Keratinocyte (primary cell): ENCODE data around the gene ZEB2. TPM values are rescaled to one million over a fixed set of nuclear protein-coding genes. Genes with fewer than 3 reads are reported as not detected.

Experiments used
- DNase-seq: peaks from one replicate; pipeline ENCODE4 v3.0.0-alpha.2; 2011; ENCODE audit warnings: low read depth, missing footprints, low spot score
- FAIRE-seq: peaks from 2 replicates; lab custom pipeline; 2011; peaks lifted over from hg19 to GRCh38; lab: Jason Lieb, UNC
- H2AFZ ChIP-seq: 2 replicates; pipeline ENCODE4 v1.6.0; 2012; ENCODE audit warnings: low read length, control low read depth, inconsistent platforms; ENCODE audit not compliant: control insufficient read depth
- H3K27ac ChIP-seq: 2 replicates; pipeline ENCODE4 v1.5.1; 2011; ENCODE audit warnings: low read length; ENCODE audit not compliant: control insufficient read depth, insufficient read depth
- H3K27me3 ChIP-seq: 3 replicates; pipeline ENCODE4 v1.6.0; 2011; ENCODE audit warnings: low read length; ENCODE audit not compliant: control insufficient read depth, insufficient read depth; ENCODE audit errors: extremely low read depth
- H3K36me3 ChIP-seq, 2 experiments: 2 replicates in 1 of 2; 3 replicates in 1 of 2; pipeline ENCODE4 v1.5.1; 2011; ENCODE audit warnings: low read length in 2 of 2, mild to moderate bottlenecking in 1 of 2; ENCODE audit not compliant: control insufficient read depth in 2 of 2, insufficient read depth in 2 of 2; ENCODE audit errors: extremely low read depth in 1 of 2
- H3K4me1 ChIP-seq: 3 replicates; pipeline ENCODE4 v1.5.1; 2011; ENCODE audit warnings: low read length; ENCODE audit not compliant: control insufficient read depth, insufficient read depth; ENCODE audit errors: extremely low read depth
- H3K4me2 ChIP-seq: 3 replicates; pipeline ENCODE4 v1.6.0; 2011; ENCODE audit warnings: low read depth, low read length; ENCODE audit not compliant: control insufficient read depth, insufficient read depth; ENCODE audit errors: extremely low read depth
- H3K4me3 ChIP-seq, 3 experiments: fragments of 200-600 bp in 1 of 3; sonication (generic) in 1 of 3; 2 replicates in 2 of 3; 3 replicates in 1 of 3; pipeline ENCODE4 v1.5.1; 2011 to 2016; ENCODE audit warnings: low read length in 3 of 3, mild to moderate bottlenecking in 3 of 3, control low read depth in 2 of 3, inconsistent platforms in 1 of 3, low read depth in 1 of 3, mixed read lengths in 1 of 3, mixed run types in 1 of 3, moderate library complexity in 1 of 3; ENCODE audit not compliant: control insufficient read depth in 2 of 3, insufficient read depth in 2 of 3; ENCODE audit errors: extremely low read depth in 1 of 3
- H3K79me2 ChIP-seq: 2 replicates; pipeline ENCODE4 v1.6.0; 2012; ENCODE audit warnings: low read length; ENCODE audit not compliant: control insufficient read depth, insufficient read depth
- H3K9ac ChIP-seq: 3 replicates; pipeline ENCODE4 v1.6.0; 2011; ENCODE audit warnings: low read length; ENCODE audit not compliant: control insufficient read depth, insufficient read depth; ENCODE audit errors: extremely low read depth
- H3K9me1 ChIP-seq: 3 replicates; pipeline ENCODE4 v1.6.0; 2011; ENCODE audit warnings: low read length; ENCODE audit not compliant: control insufficient read depth, insufficient read depth; ENCODE audit errors: extremely low read depth
- H3K9me3 ChIP-seq: 2 replicates; pipeline ENCODE4 v1.5.1; 2012; ENCODE audit warnings: low read depth, low read length; ENCODE audit not compliant: control insufficient read depth
- H4K20me1 ChIP-seq: 3 replicates; pipeline ENCODE4 v1.6.0; 2011; ENCODE audit warnings: low read length; ENCODE audit not compliant: control insufficient read depth, insufficient read depth; ENCODE audit errors: extremely low read depth
- CTCF ChIP-seq, 3 experiments: IDR thresholded peaks in 1 of 3; conservative IDR thresholded peaks in 1 of 3; optimal IDR thresholded peaks in 1 of 3; 2 replicates in 2 of 3; 3 replicates in 1 of 3; pipeline versions ENCODE3 to v1.5.1; 2011; ENCODE audit warnings: low read length in 3 of 3, mild to moderate bottlenecking in 3 of 3, moderate library complexity in 2 of 3, control low read depth in 1 of 3, inconsistent platforms in 1 of 3; ENCODE audit not compliant: insufficient read depth in 2 of 3; ENCODE audit errors: extremely low read depth in 1 of 3
- EZH2 ChIP-seq: IDR thresholded peaks from one replicate; pipeline ENCODE4 v1.6.1; 2012; ENCODE audit warnings: inconsistent platforms, mild to moderate bottlenecking, low read length, moderate library complexity
- dilution Hi-C: fragments of 300-500 bp; cut with MboI; formaldehyde crosslinking; loops from one replicate; pipeline ENCODE4 v1.7.0; 2020; ENCODE audit warnings: low sequenced_read_pairs; ENCODE audit not compliant: extremely low pct_ligation_motif_present
- polyA plus RNA-seq, 5 experiments: library from polyadenylated mRNA; depleted of rRNA in 3 of 5; stranded (reverse) in 3 of 5; stranded (forward) in 1 of 5; unstranded in 1 of 5; fragments of >200 nt; gene quantifications; 1 replicate in 1 of 5; 2 replicates in 3 of 5; 3 replicates in 1 of 5; pipeline versions ENCODE4 v1.2.1 to v1.2.3, GENCODE V29; 2011 to 2012; ENCODE audit warnings: missing spikeins in 2 of 5, low read depth in 1 of 5, low replicate concordance in 1 of 5

Gene ZEB2
- polyA plus RNA-seq, 1 donor (not counting 4 experiments of a cell fraction or from before 2014, with no cell fraction given) = 0.12 TPM

GRCh38 chr2:144468823-144469595, 50.9 kb downstream of the ZEB2 start:
- H4K20me1 ChIP-seq = no peaks in the 10 kb centered on the region
- H3K36me3 ChIP-seq = no peaks in the 10 kb centered on the region
- no peaks in the 10 kb centered on the region for H3K9me1 ChIP-seq
- H3K79me2 ChIP-seq = no peaks in the 10 kb centered on the region
- no peak overlapping the region for H3K4me3 ChIP-seq
- no peak overlapping the region for H3K4me2 ChIP-seq
- no peak for FAIRE-seq
- no peak for TF ChIP-seq EZH2
- TF ChIP-seq CTCF (optimal IDR thresholded peaks at IDR 0.05 in 1 of 3, IDR thresholded peaks at IDR 0.05 in 1 of 3, conservative IDR thresholded peaks at IDR 0.05 in 1 of 3; ENCODE audit: extremely low read depth in 1 of 3, insufficient read depth in 2 of 3, low read length in 3 of 3) = no peak
- no peak overlapping the region for H3K27ac ChIP-seq
- H2AFZ ChIP-seq = no peak overlapping the region
- no peaks in the 10 kb centered on the region for H3K27me3 ChIP-seq
- no peaks in the 10 kb centered on the region for H3K4me1 ChIP-seq
- no peak for DNase-seq
- no peaks in the 10 kb centered on the region for H3K9me3 ChIP-seq
- dilution Hi-C loops = no loop called here
- no peak overlapping the region for H3K9ac ChIP-seq

DNA sequence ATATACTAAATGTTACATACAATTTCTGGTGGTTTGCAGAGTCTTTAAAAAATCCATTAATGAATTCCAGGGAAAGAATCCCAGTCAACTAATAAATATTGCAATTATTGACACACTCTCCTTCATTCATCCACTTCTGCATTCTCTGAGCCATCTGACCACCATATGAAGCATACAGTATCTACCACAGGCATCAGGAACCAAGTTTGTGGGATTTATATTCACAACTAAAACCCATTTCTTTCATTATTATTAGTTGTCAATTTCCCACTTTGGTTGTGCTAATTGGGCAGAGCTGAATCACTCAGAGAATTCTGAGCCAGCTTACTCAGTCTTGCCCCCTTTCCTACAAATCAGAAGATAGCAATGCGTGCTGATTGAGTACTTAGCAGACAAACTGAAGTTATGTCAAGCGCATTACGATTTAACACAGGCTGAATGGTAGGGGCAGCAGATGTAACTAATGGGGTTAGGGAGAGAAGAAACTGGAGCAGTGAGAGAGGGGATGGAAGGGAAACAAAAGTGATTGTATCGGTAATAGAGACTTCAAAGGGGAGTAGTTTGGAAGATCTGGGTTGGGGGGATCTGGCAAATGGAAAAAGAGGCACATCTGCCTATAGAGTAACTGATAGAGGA, 52.3 kb downstream of the ZEB2 start:
- H3K9me3 ChIP-seq = no peaks in the 10 kb centered on the region
- H3K4me2 ChIP-seq = no peak overlapping the region
- H3K27me3 ChIP-seq = no peaks in the 10 kb centered on the region
- DNase-seq = no peak
- no peak overlapping the region for H3K4me3 ChIP-seq
- no peaks in the 10 kb centered on the region for H3K79me2 ChIP-seq
- H3K9ac ChIP-seq = no peak overlapping the region
- no peaks in the 10 kb centered on the region for H3K9me1 ChIP-seq
- no peaks in the 10 kb centered on the region for H4K20me1 ChIP-seq
- no peak for FAIRE-seq
- no peak overlapping the region for H2AFZ ChIP-seq
- dilution Hi-C loops = no loop called here
- no peaks in the 10 kb centered on the region for H3K36me3 ChIP-seq
- no peak overlapping the region for H3K27ac ChIP-seq
- no peak for TF ChIP-seq EZH2
- no peak for TF ChIP-seq CTCF (optimal IDR thresholded peaks at IDR 0.05 in 1 of 3, IDR thresholded peaks at IDR 0.05 in 1 of 3, conservative IDR thresholded peaks at IDR 0.05 in 1 of 3; ENCODE audit: extremely low read depth in 1 of 3, insufficient read depth in 2 of 3, low read length in 3 of 3)
- no peaks in the 10 kb centered on the region for H3K4me1 ChIP-seq
